ENCODE measurements around the gene DMD. TPM values are rescaled to one million over a fixed set of nuclear protein-coding genes. Genes with fewer than 3 reads are reported as not detected.

DMD gene
- total and polyA plus RNA-seq, 2 of the 13 experiments (the other 11 are each of a cell fraction or from before 2014, with no cell fraction given) = 17.6 to 25.9 TPM

DNA sequence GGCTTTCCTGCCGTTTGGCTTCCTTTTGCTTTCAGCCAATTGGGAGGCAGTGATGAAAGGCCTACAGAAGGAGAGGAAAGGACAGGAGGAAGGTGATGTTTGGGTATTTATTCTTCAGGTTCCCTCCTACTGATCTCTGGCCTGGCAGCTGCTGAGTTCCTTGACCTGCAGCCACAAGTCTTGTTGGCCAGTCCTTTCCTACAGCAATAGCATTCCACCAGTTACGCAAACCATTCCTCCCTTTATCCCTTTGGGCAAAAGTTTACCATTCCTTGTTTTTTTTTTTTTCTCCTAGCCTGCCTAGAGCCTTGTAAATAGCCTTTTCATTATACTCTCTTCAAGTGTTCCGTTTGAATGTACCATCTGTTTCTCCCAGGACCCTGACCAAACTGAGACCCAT is 1941.4 kb downstream of the DMD start:
- Histone ChIP-seq H3K4me3 (replicated peaks in 1 of 3; ENCODE audit: insufficient read depth in 1 of 3, low read depth in 2 of 3, low read length in 3 of 3) (no peak overlapping the region), H3K27ac (ENCODE audit: extremely low read length, insufficient read depth, low read length) (no peak overlapping the region), H3K4me2 (ENCODE audit: low read depth, low read length) (no peak overlapping the region), H2AFZ (ENCODE audit: low read length) (no peak overlapping the region), H3K36me3 (replicated peaks in 1 of 2; ENCODE audit: control insufficient read depth in 1 of 2, insufficient read depth in 2 of 2, low read length in 2 of 2) (no peaks in the 10 kb centered on the region), H3K9me3 (ENCODE audit: low read length) (no peaks in the 10 kb centered on the region), H3K79me2 (ENCODE audit: insufficient read depth, low read length) (peaks cover 8% of the 10 kb centered on the region), H3K4me1 (ENCODE audit: insufficient read depth, low read length) (peaks cover 2% of the 10 kb centered on the region; the same call in 1 of the 2 replicates), H3K27me3 (ENCODE audit: control insufficient read depth in 1 of 2, insufficient read depth in 2 of 2, low read length in 2 of 2) (no peaks in the 10 kb centered on the region), H4K20me1 (ENCODE audit: insufficient read depth, low read length) (no peaks in the 10 kb centered on the region), H3K9ac (ENCODE audit: insufficient read depth, low read depth, low read length) (no peak overlapping the region)
- no TSS peak for BruUV-seq (replicated peaks)
- 5% methylated on average over 2 of the region's 3 CpGs for WGBS (ENCODE audit: low lambda C conversion rate)
- DNase-seq (ENCODE audit: low spot score) = no peak
- peak; percentile 58 for FAIRE-seq
- no peak for ATAC-seq
- ChIA-PET POLR2A (no interaction called here), CTCF (ENCODE audit: low intra/inter-chr PET ratio, low total read pairs) (no interaction called here)
- intact Hi-C loops (cut with micrococcal nuclease; ENCODE audit: unreplicated experiment) = no loop called here
- no peak for TF ChIP-seq ZBTB42 (CRISPR knock-in tag; IDR thresholded peaks at IDR 0.05)
- TF ChIP-seq XBP1 (CRISPR knock-in tag; IDR thresholded peaks at IDR 0.05) = no peak
- no peak for TF ChIP-seq CENPT (CRISPR knock-in tag; IDR thresholded peaks at IDR 0.05; ENCODE audit: low read depth)
- TF ChIP-seq FOXC1 (CRISPR knock-in tag; IDR thresholded peaks at IDR 0.05; ENCODE audit: borderline replicate concordance) = no peak
- TF ChIP-seq, protein P1, sequence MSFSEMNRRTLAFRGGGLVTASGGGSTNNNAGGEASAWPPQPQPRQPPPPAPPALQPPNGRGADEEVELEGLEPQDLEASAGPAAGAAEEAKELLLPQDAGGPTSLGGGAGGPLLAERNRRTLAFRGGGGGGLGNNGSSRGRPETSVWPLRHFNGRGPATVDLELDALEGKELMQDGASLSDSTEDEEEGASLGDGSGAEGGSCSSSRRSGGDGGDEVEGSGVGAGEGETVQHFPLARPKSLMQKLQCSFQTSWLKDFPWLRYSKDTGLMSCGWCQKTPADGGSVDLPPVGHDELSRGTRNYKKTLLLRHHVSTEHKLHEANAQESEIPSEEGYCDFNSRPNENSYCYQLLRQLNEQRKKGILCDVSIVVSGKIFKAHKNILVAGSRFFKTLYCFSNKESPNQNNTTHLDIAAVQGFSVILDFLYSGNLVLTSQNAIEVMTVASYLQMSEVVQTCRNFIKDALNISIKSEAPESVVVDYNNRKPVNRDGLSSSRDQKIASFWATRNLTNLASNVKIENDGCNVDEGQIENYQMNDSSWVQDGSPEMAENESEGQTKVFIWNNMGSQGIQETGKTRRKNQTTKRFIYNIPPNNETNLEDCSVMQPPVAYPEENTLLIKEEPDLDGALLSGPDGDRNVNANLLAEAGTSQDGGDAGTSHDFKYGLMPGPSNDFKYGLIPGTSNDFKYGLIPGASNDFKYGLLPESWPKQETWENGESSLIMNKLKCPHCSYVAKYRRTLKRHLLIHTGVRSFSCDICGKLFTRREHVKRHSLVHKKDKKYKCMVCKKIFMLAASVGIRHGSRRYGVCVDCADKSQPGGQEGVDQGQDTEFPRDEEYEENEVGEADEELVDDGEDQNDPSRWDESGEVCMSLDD (CRISPR knock-in tag; IDR thresholded peaks at IDR 0.05; ENCODE audit: borderline replicate concordance) = no peak
- TF ChIP-seq AKNA (CRISPR knock-in tag; IDR thresholded peaks at IDR 0.05; ENCODE audit: borderline replicate concordance) = no peak
- no peak for TF ChIP-seq CBFB (CRISPR knock-in tag; IDR thresholded peaks at IDR 0.05)
- TF ChIP-seq, protein P2, sequence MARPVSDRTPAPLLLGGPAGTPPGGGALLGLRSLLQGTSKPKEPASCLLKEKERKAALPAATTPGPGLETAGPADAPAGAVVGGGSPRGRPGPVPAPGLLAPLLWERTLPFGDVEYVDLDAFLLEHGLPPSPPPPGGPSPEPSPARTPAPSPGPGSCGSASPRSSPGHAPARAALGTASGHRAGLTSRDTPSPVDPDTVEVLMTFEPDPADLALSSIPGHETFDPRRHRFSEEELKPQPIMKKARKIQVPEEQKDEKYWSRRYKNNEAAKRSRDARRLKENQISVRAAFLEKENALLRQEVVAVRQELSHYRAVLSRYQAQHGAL (CRISPR knock-in tag; IDR thresholded peaks at IDR 0.05; ENCODE audit: not compliant biosample characterization) = no peak
- no peak for TF ChIP-seq SOX13 (IDR thresholded peaks at IDR 0.05)
- no peak for TF ChIP-seq SOX13 (CRISPR knock-in tag; conservative IDR thresholded peaks at IDR 0.05 in 1 of 2, IDR thresholded peaks at IDR 0.05 in 1 of 2)
- no peak for TF ChIP-seq KDM6A (CRISPR knock-in tag; IDR thresholded peaks at IDR 0.05; ENCODE audit: low read depth)
- TF ChIP-seq, protein P3, sequence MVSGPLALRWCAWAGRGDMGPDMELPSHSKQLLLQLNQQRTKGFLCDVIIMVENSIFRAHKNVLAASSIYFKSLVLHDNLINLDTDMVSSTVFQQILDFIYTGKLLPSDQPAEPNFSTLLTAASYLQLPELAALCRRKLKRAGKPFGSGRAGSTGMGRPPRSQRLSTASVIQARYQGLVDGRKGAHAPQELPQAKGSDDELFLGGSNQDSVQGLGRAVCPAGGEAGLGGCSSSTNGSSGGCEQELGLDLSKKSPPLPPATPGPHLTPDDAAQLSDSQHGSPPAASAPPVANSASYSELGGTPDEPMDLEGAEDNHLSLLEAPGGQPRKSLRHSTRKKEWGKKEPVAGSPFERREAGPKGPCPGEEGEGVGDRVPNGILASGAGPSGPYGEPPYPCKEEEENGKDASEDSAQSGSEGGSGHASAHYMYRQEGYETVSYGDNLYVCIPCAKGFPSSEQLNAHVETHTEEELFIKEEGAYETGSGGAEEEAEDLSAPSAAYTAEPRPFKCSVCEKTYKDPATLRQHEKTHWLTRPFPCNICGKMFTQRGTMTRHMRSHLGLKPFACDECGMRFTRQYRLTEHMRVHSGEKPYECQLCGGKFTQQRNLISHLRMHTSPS (CRISPR knock-in tag; IDR thresholded peaks at IDR 0.05; ENCODE audit: low read depth) = no peak
- no peak for TF ChIP-seq TEAD3 (CRISPR knock-in tag; optimal IDR thresholded peaks at IDR 0.05; ENCODE audit: borderline replicate concordance)
- in situ Hi-C loops (cut with HindIII; ENCODE audit: extremely low pct_ligation_motif_present, low pct_unique_long_range_greater_than_20kb) = no loop called here

All from HepG2 (cell line).